ENCODE results near the gene ENO2. TPM values are rescaled to one million over a fixed set of nuclear protein-coding genes. Genes with fewer than 3 reads are reported as not detected.

Gene ENO2
- total RNA-seq, 1 experiment from 2014 or later, result 33.5 TPM

DNA sequence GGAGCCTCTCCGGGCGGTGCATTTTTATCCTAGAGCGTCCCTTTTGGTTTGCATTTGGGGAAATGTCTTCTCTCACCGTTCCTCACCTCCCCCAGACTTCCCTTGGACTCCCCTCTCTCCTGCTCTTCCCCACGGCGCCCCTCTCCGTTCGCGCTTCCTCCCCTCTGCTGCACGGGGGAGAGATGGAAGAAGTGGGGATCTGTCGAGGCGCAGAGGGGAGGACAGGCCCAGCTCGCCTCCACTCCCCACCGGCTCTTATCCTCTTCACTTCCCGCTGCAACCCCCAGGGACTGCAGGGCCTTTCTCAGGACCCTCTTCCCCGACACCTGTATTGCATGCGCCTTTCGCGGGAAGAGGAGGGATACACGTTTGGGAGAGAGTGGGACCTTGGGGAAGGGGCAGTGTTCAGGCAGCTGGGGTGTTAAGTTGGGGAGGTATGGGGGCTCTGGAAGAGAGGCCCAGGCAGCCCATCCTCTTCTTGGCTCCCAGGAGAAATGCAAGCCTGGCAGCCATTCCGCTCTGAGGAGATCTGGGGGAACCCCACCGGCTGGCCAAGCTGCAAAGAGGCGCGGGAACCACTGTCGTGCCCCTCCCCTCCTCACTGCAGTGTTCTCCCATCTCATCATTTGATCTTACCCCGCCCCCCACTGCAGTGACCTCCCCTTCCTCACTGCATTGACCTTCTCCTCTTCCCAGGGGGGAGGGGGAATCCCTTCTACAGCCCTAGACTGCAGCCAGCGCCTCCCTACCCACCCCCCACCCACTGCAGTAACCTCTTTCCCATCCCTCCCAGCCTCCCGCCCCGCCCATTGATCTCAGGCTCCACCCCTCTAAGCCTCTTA is 788 bp downstream of the ENO2 start:
- intact Hi-C loops (cut with micrococcal nuclease; ENCODE audit: unreplicated experiment), result no loop called here
- ChIA-PET CTCF (interaction anchor here (0.8 kb wide), 1 partner anchor 11 kb away, joined by 4 read pairs; no protein-coding TSS in a partner anchor), POLR2A (no interaction called here)

DNA sequence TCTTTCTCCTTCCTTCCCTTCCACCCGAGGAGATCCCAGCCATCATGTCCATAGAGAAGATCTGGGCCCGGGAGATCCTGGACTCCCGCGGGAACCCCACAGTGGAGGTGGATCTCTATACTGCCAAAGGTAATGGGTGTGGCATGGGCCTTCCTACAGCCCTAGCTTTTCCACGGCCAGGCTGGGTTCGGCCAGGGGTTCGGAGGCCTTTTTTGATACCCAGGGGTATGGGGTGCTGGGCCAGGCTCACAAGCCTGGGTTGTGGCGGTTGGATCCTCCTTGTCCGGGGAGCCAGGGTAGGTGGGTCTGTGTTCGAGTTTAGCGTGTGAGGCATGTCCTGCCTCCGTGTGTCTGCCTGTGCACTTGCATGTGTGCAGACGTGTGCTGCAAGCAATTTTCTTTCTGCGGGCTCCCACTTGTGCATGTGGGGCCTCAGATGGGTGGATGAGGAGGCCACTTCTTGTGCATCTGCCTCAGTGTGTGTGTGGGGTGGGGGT is 1.5 kb downstream of the ENO2 start:
- Histone ChIP-seq H3K9me3 (ENCODE audit: control insufficient read depth, insufficient read depth, low read depth, low read length) (no peaks in the 10 kb centered on the region), H3K36me3 (ENCODE audit: control insufficient read depth, insufficient read depth, low read length) (no peaks in the 10 kb centered on the region; the same call in 1 of the 2 replicates), H3K4me3 (ENCODE audit: low read depth in 2 of 2, low read length in 2 of 2) (peak overlapping the region in 1 of 2 experiments; percentile 69; a peak in 2 of 4 replicates), H3K4me1 (ENCODE audit: control insufficient read depth, insufficient read depth, low read length) (peaks cover 4% of the 10 kb centered on the region; the same call in 1 of the 2 replicates), H3K27me3 (ENCODE audit: control insufficient read depth, insufficient read depth, low read length) (no peaks in the 10 kb centered on the region), H3K27ac (ENCODE audit: low read length) (no peak overlapping the region)
- DNase-seq (ENCODE audit: low read depth, low spot score), result no peak
- TF ChIP-seq, protein P1, sequence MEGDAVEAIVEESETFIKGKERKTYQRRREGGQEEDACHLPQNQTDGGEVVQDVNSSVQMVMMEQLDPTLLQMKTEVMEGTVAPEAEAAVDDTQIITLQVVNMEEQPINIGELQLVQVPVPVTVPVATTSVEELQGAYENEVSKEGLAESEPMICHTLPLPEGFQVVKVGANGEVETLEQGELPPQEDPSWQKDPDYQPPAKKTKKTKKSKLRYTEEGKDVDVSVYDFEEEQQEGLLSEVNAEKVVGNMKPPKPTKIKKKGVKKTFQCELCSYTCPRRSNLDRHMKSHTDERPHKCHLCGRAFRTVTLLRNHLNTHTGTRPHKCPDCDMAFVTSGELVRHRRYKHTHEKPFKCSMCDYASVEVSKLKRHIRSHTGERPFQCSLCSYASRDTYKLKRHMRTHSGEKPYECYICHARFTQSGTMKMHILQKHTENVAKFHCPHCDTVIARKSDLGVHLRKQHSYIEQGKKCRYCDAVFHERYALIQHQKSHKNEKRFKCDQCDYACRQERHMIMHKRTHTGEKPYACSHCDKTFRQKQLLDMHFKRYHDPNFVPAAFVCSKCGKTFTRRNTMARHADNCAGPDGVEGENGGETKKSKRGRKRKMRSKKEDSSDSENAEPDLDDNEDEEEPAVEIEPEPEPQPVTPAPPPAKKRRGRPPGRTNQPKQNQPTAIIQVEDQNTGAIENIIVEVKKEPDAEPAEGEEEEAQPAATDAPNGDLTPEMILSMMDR (IDR thresholded peaks at IDR 0.05), result no peak
- TF ChIP-seq, protein P2, sequence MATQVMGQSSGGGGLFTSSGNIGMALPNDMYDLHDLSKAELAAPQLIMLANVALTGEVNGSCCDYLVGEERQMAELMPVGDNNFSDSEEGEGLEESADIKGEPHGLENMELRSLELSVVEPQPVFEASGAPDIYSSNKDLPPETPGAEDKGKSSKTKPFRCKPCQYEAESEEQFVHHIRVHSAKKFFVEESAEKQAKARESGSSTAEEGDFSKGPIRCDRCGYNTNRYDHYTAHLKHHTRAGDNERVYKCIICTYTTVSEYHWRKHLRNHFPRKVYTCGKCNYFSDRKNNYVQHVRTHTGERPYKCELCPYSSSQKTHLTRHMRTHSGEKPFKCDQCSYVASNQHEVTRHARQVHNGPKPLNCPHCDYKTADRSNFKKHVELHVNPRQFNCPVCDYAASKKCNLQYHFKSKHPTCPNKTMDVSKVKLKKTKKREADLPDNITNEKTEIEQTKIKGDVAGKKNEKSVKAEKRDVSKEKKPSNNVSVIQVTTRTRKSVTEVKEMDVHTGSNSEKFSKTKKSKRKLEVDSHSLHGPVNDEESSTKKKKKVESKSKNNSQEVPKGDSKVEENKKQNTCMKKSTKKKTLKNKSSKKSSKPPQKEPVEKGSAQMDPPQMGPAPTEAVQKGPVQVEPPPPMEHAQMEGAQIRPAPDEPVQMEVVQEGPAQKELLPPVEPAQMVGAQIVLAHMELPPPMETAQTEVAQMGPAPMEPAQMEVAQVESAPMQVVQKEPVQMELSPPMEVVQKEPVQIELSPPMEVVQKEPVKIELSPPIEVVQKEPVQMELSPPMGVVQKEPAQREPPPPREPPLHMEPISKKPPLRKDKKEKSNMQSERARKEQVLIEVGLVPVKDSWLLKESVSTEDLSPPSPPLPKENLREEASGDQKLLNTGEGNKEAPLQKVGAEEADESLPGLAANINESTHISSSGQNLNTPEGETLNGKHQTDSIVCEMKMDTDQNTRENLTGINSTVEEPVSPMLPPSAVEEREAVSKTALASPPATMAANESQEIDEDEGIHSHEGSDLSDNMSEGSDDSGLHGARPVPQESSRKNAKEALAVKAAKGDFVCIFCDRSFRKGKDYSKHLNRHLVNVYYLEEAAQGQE (IDR thresholded peaks at IDR 0.05; ENCODE audit: insufficient read depth in 1 of 2, low read depth in 2 of 2, low read length in 1 of 2), result no peak
- TF ChIP-seq POLR2AphosphoS5 (IDR thresholded peaks at IDR 0.05; ENCODE audit: low read depth, low read length), result no peak
- no peak for TF ChIP-seq SIN3A (IDR thresholded peaks at IDR 0.05; ENCODE audit: borderline replicate concordance, insufficient read depth, low read depth, low read length)
- TF ChIP-seq TCF7L2 (IDR thresholded peaks at IDR 0.05; ENCODE audit: low read depth, low read length), result no peak
- in situ Hi-C loops (cut with HindIII; ENCODE audit: low pct_unique_long_range_greater_than_20kb, low sequenced_read_pairs) (no loop called here), intact Hi-C loops (cut with micrococcal nuclease; ENCODE audit: unreplicated experiment) (no loop called here)
- no TSS peak for BruUV-seq (replicated peaks)
- ChIA-PET POLR2A (no interaction called here), CTCF (no interaction called here)
- ATAC-seq, result no peak

More for the DNA sequence above, 788 bp downstream of the ENO2 start:
- Histone ChIP-seq H3K9me3 (ENCODE audit: control insufficient read depth, insufficient read depth, low read depth, low read length) (no peaks in the 10 kb centered on the region), H3K4me3 (ENCODE audit: low read depth in 2 of 2, low read length in 2 of 2) (peak overlapping the region; percentile 43 to 69), H3K36me3 (ENCODE audit: control insufficient read depth, insufficient read depth, low read length) (no peaks in the 10 kb centered on the region; the same call in 1 of the 2 replicates), H3K4me1 (ENCODE audit: control insufficient read depth, insufficient read depth, low read length) (peaks cover 4% of the 10 kb centered on the region; the same call in 1 of the 2 replicates), H3K27ac (ENCODE audit: low read length) (peak overlapping the region; percentile 51; the same call in 1 of the 2 replicates), H3K27me3 (ENCODE audit: control insufficient read depth, insufficient read depth, low read length) (no peaks in the 10 kb centered on the region)
- no TSS peak for BruUV-seq (replicated peaks)
- ATAC-seq (peak; percentile 22; the same call in 1 of the 2 replicates), DNase-seq (ENCODE audit: low read depth, low spot score) (no peak)
- in situ Hi-C loops (cut with HindIII; ENCODE audit: low pct_unique_long_range_greater_than_20kb, low sequenced_read_pairs), result no loop called here
- TF ChIP-seq, protein P2 (IDR thresholded peaks at IDR 0.05; ENCODE audit: insufficient read depth in 1 of 2, low read depth in 2 of 2, low read length in 1 of 2), result no peak
- no peak for TF ChIP-seq POLR2AphosphoS5 (IDR thresholded peaks at IDR 0.05; ENCODE audit: low read depth, low read length)
- no peak for TF ChIP-seq TCF7L2 (IDR thresholded peaks at IDR 0.05; ENCODE audit: low read depth, low read length)
- no peak for TF ChIP-seq SIN3A (IDR thresholded peaks at IDR 0.05; ENCODE audit: borderline replicate concordance, insufficient read depth, low read depth, low read length)
- TF ChIP-seq, protein P1 (IDR thresholded peaks at IDR 0.05), result no peak
